ENCODE data around the gene ST6GAL1. TPM values are rescaled to one million over a fixed set of nuclear protein-coding genes. Genes with fewer than 3 reads are reported as not detected.

Gene ST6GAL1
- total and polyA plus RNA-seq, 2 of the 8 experiments (the other 6 are each of a cell fraction or from before 2014, with no cell fraction given): 62.8 to 80.9 TPM

- Histone ChIP-seq H3K9me3 (ENCODE audit: insufficient read depth in 2 of 2, low read depth in 1 of 2, low read length in 1 of 2) (no peaks in the 10 kb centered on the region), H3K36me3 (ENCODE audit: control insufficient read depth in 2 of 4, insufficient read depth in 4 of 4, low read length in 3 of 4) (peaks cover 4 to 61% (median 27%) of the 10 kb centered on the region in 4 experiments; a peak in 6 of 8 replicates), H4K5ac (ENCODE audit: insufficient read length, low read depth, low read length) (no peak overlapping the region), H2BK20ac (ENCODE audit: low read length) (no peak overlapping the region), H3K79me1 (ENCODE audit: low read depth, low read length) (peaks cover 5% of the 10 kb centered on the region; the same call in 1 of the 2 replicates), H3K4me3 (ENCODE audit: extremely low read depth in 1 of 4, insufficient read depth in 2 of 4, low read depth in 3 of 4, low read length in 4 of 4) (no peak overlapping the region), H2BK12ac (ENCODE audit: low read depth, low read length) (no peak overlapping the region), H2BK120ac (replicated peaks; ENCODE audit: low read depth, low read length) (no peak overlapping the region), H4K91ac (replicated peaks; ENCODE audit: insufficient read length, low read length) (no peak overlapping the region), H4K8ac (ENCODE audit: extremely low read depth, insufficient read depth, low read length) (no peak overlapping the region), H3K4me2 (ENCODE audit: insufficient read depth in 1 of 2, low read depth in 2 of 2, low read length in 2 of 2) (no peak overlapping the region), H3K14ac (ENCODE audit: insufficient read length) (no peak overlapping the region), H3K56ac (replicated peaks; ENCODE audit: insufficient read length, low read depth, low read length) (no peak overlapping the region), H3K23ac (ENCODE audit: insufficient read length) (no peak overlapping the region), H3K4ac (replicated peaks; ENCODE audit: insufficient read length, low read depth, low read length) (no peak overlapping the region), H2BK15ac (ENCODE audit: low read length) (no peak overlapping the region), H3K27me3 (replicated peaks in 1 of 4; ENCODE audit: control insufficient read depth in 3 of 4, extremely low read depth in 1 of 4, insufficient read depth in 3 of 4, low read length in 3 of 4) (no peaks in the 10 kb centered on the region), H2BK5ac (ENCODE audit: low read depth, low read length) (no peak overlapping the region), H4K20me1 (replicated peaks in 1 of 2; ENCODE audit: control insufficient read depth in 1 of 2, insufficient read depth in 2 of 2, low read length in 2 of 2) (peaks cover 0 to 2% of the 10 kb centered on the region in 2 experiments), H3K27ac (ENCODE audit: low read depth, low read length) (no peak overlapping the region; the same call in 1 of the 2 replicates), H2AK5ac (ENCODE audit: low read depth, low read length) (no peak overlapping the region), H3K9ac (replicated peaks in 1 of 4; ENCODE audit: extremely low read depth in 1 of 4, low read depth in 3 of 4, low read length in 3 of 4) (no peak overlapping the region; a peak in 2 of 7 replicates), H3K79me2 (ENCODE audit: control insufficient read depth in 1 of 2, insufficient read depth in 2 of 2, low read length in 2 of 2) (peaks cover 0 to 13% of the 10 kb centered on the region in 2 experiments; a peak in 1 of 4 replicates), H2AFZ (ENCODE audit: low read length) (no peak overlapping the region), H3K18ac (ENCODE audit: extremely low read depth, low read length) (no peak overlapping the region), H3K4me1 (replicated peaks in 1 of 4; ENCODE audit: control insufficient read depth in 3 of 4, insufficient read depth in 4 of 4, low read length in 3 of 4) (peaks cover 0 to 9% (median 5%) of the 10 kb centered on the region in 4 experiments; a peak in 6 of 7 replicates), H3K23me2 (ENCODE audit: low read depth, low read length) (no peaks in the 10 kb centered on the region)
- FAIRE-seq (no peak), DNase-seq (ENCODE audit: low read depth in 1 of 2, low spot score in 2 of 2) (no peak)
- 93% methylated on average over 9 of the region's 9 CpGs; no CpG with 5 or more reads in 1 of the 2 experiments for WGBS, 2 experiments (ENCODE audit: extremely low coverage in 1 of 2, insufficient coverage in 1 of 2, insufficient read length in 1 of 2, insufficient replicate concordance in 2 of 2, low coverage in 1 of 2, low lambda C conversion rate in 2 of 2, missing lambda C conversion rate in 1 of 2)
- POLR2A ChIA-PET (ENCODE audit: partially characterized antibody): no interaction called here
- CTCF ChIA-PET (ENCODE audit: partially characterized antibody): interaction anchor here (0.7 to 1.2 kb wide), 4 partner anchors 9 to 165 kb away, joined by 3 read pairs; partner anchors contain the start of gene RPL39L
- no peak for TF ChIP-seq SUZ12 (IDR thresholded peaks at IDR 0.05; ENCODE audit: low read length)
- no peak for TF ChIP-seq CBX5 (IDR thresholded peaks at IDR 0.05; ENCODE audit: low read depth, low read length)
Observed at GRCh38 chr3:186974824-186975313, 44.5 kb downstream of the ST6GAL1 start.

Data from H1 (cell line).